ENCODE data around the gene SMG6.
A peak's percentile ranks its signal among the peaks of the same experiment; 100 is the strongest.

Gene SMG6

GRCh38 chr17:2304931-2305330 lies 1.3 kb upstream of the SMG6 start:
- no peaks in the 10 kb centered on the region for H3K9me3 ChIP-seq (ENCODE audit: control extremely low read depth in 1 of 5, control insufficient read depth in 4 of 5, insufficient read depth in 2 of 5, low read depth in 1 of 5, low read length in 4 of 5)
- no peak overlapping the region for H3K27ac ChIP-seq (ENCODE audit: insufficient read depth in 1 of 2, low read depth in 1 of 2, low read length in 2 of 2, poor library complexity in 1 of 2, severe bottlenecking in 2 of 2)
- no peak for DNase-seq
- H3K36me3 ChIP-seq (ENCODE audit: control insufficient read depth in 4 of 4, insufficient read depth in 4 of 4, low read length in 3 of 4): peaks cover 0 to 7% (median 6%) of the 10 kb centered on the region in 4 experiments
- WGBS (ENCODE audit: insufficient coverage): 88% methylated on average over 3 of the region's 4 CpGs
- POLR2A ChIA-PET: no interaction called here
- H3K4me3 ChIP-seq (ENCODE audit: control insufficient read depth in 1 of 7, extremely low read depth in 1 of 7, insufficient read depth in 4 of 7, low read depth in 2 of 7, low read length in 6 of 7): no peak overlapping the region
- no peaks in the 10 kb centered on the region for H3K27me3 ChIP-seq (replicated peaks in 2 of 5; ENCODE audit: control insufficient read depth in 4 of 5, insufficient read depth in 5 of 5, low read length in 4 of 5)
- H3K4me1 ChIP-seq (ENCODE audit: control extremely low read depth in 1 of 4, control insufficient read depth in 4 of 4, insufficient read depth in 4 of 4, low read length in 3 of 4): peaks cover 7 to 14% (median 10%) of the 10 kb centered on the region in 4 experiments
- CTCF ChIA-PET: interaction anchor here (0.6 to 0.9 kb wide), 3 partner anchors 22 to 439 kb away, joined by 3 to 4 read pairs (median 3); no protein-coding TSS in a partner anchor

DNA sequence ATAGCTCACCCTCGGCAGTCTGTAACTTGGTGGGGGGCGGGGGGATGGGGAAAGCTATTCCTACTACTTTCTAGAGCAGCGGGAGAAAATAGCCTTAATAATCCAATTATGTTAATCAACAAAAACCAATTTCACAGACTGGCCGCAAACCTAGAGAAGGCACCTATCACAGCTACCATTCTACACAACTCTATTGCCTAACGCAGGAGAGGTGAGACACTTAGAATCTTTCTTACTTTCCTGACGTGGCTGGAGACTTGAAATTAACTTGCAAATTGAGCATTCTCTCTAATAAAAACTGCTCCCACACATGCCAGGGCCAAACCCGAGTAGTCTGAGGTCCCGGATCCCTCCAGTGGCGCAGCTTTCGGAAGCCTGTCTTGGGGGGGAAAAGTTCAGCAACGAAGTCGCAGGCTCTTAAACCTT lies 794 bp downstream of the SMG6 start:
- Histone ChIP-seq H3K4me1 (ENCODE audit: control extremely low read depth in 1 of 4, control insufficient read depth in 4 of 4, insufficient read depth in 4 of 4, low read length in 3 of 4) (peaks cover 7 to 14% (median 10%) of the 10 kb centered on the region in 4 experiments), H3K27me3 (replicated peaks in 2 of 5; ENCODE audit: control insufficient read depth in 4 of 5, insufficient read depth in 5 of 5, low read length in 4 of 5) (no peaks in the 10 kb centered on the region), H3K9me3 (ENCODE audit: control extremely low read depth in 1 of 5, control insufficient read depth in 4 of 5, insufficient read depth in 2 of 5, low read depth in 1 of 5, low read length in 4 of 5) (no peaks in the 10 kb centered on the region), H3K36me3 (ENCODE audit: control insufficient read depth in 4 of 4, insufficient read depth in 4 of 4, low read length in 3 of 4) (peaks cover 4 to 24% (median 21%) of the 10 kb centered on the region in 4 experiments), H3K27ac (ENCODE audit: insufficient read depth in 1 of 2, low read depth in 1 of 2, low read length in 2 of 2, poor library complexity in 1 of 2, severe bottlenecking in 2 of 2) (peak overlapping the region; percentile 68 to 87), H3K4me3 (ENCODE audit: control insufficient read depth in 1 of 7, extremely low read depth in 1 of 7, insufficient read depth in 4 of 7, low read depth in 2 of 7, low read length in 6 of 7) (peak overlapping the region; percentile 85 to 99 (median 92))
- 6% methylated on average over 6 of the region's 12 CpGs for WGBS (ENCODE audit: insufficient coverage)
- ChIA-PET POLR2A (interaction anchor here (2.1 kb wide), 1 partner anchor 33 kb away, joined by 6 read pairs; the partner anchor contains the start of gene TSR1), CTCF (interaction anchor here (1.1 to 1.8 kb wide), 2 partner anchors 16 to 19 kb away, joined by 3 to 7 read pairs; no protein-coding TSS in a partner anchor)
- DNase-seq: peak in 2 of 3 donors; percentile 37 to 41

DNA sequence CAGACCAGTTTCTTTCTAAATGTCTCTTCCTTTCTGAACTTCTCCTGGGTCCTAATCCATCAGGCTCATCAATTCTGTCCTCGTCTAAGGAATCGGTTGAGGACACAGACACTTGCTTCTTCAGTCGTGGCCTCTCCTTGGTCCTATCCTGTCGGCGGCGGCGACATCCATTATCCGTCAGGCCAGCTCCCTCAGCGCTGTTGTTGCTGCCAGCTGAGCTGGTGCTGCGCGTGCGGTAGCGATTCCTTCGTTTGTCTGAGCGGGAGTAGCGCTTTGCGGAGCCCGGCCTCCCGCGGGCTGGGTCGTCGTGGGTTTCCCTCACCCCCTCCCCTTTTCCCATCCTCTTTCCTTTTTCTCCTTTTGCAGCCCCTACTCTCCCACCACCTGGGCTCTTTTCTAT lies 3.8 kb downstream of the SMG6 start:
- Histone ChIP-seq H3K27ac (ENCODE audit: insufficient read depth in 1 of 2, low read depth in 1 of 2, low read length in 2 of 2, poor library complexity in 1 of 2, severe bottlenecking in 2 of 2) (no peak overlapping the region), H3K9me3 (ENCODE audit: control extremely low read depth in 1 of 5, control insufficient read depth in 4 of 5, insufficient read depth in 2 of 5, low read depth in 1 of 5, low read length in 4 of 5) (no peaks in the 10 kb centered on the region), H3K4me1 (ENCODE audit: control extremely low read depth in 1 of 4, control insufficient read depth in 4 of 4, insufficient read depth in 4 of 4, low read length in 3 of 4) (peaks cover 7 to 14% (median 10%) of the 10 kb centered on the region in 4 experiments), H3K4me3 (ENCODE audit: control insufficient read depth in 1 of 7, extremely low read depth in 1 of 7, insufficient read depth in 4 of 7, low read depth in 2 of 7, low read length in 6 of 7) (no peak overlapping the region), H3K27me3 (replicated peaks in 2 of 5; ENCODE audit: control insufficient read depth in 4 of 5, insufficient read depth in 5 of 5, low read length in 4 of 5) (no peaks in the 10 kb centered on the region), H3K36me3 (ENCODE audit: control insufficient read depth in 4 of 4, insufficient read depth in 4 of 4, low read length in 3 of 4) (peaks cover 10 to 51% (median 41%) of the 10 kb centered on the region in 4 experiments)
- CTCF ChIA-PET: no interaction called here
- DNase-seq: no peak
- 97% methylated on average over 20 of the region's 22 CpGs for WGBS (ENCODE audit: insufficient coverage)
- POLR2A ChIA-PET: no interaction called here

DNA sequence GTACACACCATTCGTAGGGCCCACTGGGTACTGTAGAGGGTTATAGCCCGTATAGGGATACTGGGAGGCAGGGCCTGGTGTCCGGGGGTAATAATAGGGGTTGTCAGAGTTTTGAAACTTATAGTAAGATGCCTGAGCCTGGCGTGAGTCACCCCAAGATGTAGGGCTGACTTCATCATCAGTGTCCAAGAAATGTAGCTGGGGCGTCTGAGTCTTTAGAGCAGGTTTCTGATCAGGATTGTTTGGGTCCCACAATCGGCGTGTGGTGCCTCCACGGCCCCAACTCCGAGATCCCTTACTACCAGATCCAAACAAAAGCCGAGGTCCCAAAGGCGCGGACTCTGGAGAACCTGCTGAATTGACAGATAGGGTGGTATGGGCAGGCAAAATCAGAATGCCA lies 4.4 kb downstream of the SMG6 start:
- WGBS (ENCODE audit: insufficient coverage): 96% methylated on average over 10 of the region's 12 CpGs
- no peak overlapping the region for H3K4me3 ChIP-seq (ENCODE audit: control insufficient read depth in 1 of 7, extremely low read depth in 1 of 7, insufficient read depth in 4 of 7, low read depth in 2 of 7, low read length in 6 of 7)
- no peak for DNase-seq
- H3K27me3 ChIP-seq (replicated peaks in 2 of 5; ENCODE audit: control insufficient read depth in 4 of 5, insufficient read depth in 5 of 5, low read length in 4 of 5): no peaks in the 10 kb centered on the region
- H3K4me1 ChIP-seq (ENCODE audit: control extremely low read depth in 1 of 4, control insufficient read depth in 4 of 4, insufficient read depth in 4 of 4, low read length in 3 of 4): peaks cover 7 to 11% (median 7%) of the 10 kb centered on the region in 4 experiments
- no peak overlapping the region for H3K27ac ChIP-seq (ENCODE audit: insufficient read depth in 1 of 2, low read depth in 1 of 2, low read length in 2 of 2, poor library complexity in 1 of 2, severe bottlenecking in 2 of 2)
- ChIA-PET POLR2A (no interaction called here), CTCF (interaction anchor here (0.6 kb wide), 1 partner anchor 1040 kb away, joined by 3 read pairs; no protein-coding TSS in a partner anchor)
- peaks cover 11 to 57% (median 45%) of the 10 kb centered on the region in 4 experiments for H3K36me3 ChIP-seq (ENCODE audit: control insufficient read depth in 4 of 4, insufficient read depth in 4 of 4, low read length in 3 of 4)
- H3K9me3 ChIP-seq (ENCODE audit: control extremely low read depth in 1 of 5, control insufficient read depth in 4 of 5, insufficient read depth in 2 of 5, low read depth in 1 of 5, low read length in 4 of 5): no peaks in the 10 kb centered on the region

DNA sequence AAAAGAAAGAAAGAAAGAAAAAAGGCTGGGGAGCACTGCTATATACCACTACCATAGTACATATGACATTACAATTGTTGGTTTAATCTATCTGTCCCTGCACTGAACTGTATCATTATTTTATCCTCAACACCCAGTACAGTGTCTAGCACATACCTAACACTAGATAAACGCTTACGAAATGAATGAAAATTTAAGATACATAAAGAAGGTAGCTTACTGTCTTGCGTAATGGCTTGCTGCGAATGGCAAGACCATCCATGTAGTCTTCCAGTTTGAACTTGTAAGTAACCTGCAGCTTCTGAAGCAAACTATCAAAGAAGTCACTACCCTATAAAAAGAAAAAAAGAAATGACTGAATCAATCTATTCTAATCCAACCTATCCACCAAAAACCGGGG lies 6.6 kb downstream of the SMG6 start:
- POLR2A ChIA-PET: no interaction called here
- H3K27me3 ChIP-seq (replicated peaks in 2 of 5; ENCODE audit: control insufficient read depth in 4 of 5, insufficient read depth in 5 of 5, low read length in 4 of 5): no peaks in the 10 kb centered on the region
- 100% methylated on average over 5 of the region's 5 CpGs for WGBS (ENCODE audit: insufficient coverage)
- no peak for DNase-seq
- H3K4me1 ChIP-seq (ENCODE audit: control extremely low read depth in 1 of 4, control insufficient read depth in 4 of 4, insufficient read depth in 4 of 4, low read length in 3 of 4): peaks cover 0 to 3% (median 2%) of the 10 kb centered on the region in 4 experiments
- no peak overlapping the region for H3K4me3 ChIP-seq (ENCODE audit: control insufficient read depth in 1 of 7, extremely low read depth in 1 of 7, insufficient read depth in 4 of 7, low read depth in 2 of 7, low read length in 6 of 7)
- H3K36me3 ChIP-seq (ENCODE audit: control insufficient read depth in 4 of 4, insufficient read depth in 4 of 4, low read length in 3 of 4): peaks cover 20 to 73% (median 58%) of the 10 kb centered on the region in 4 experiments
- no peak overlapping the region for H3K27ac ChIP-seq (ENCODE audit: insufficient read depth in 1 of 2, low read depth in 1 of 2, low read length in 2 of 2, poor library complexity in 1 of 2, severe bottlenecking in 2 of 2)
- CTCF ChIA-PET: no interaction called here
- no peaks in the 10 kb centered on the region for H3K9me3 ChIP-seq (ENCODE audit: control extremely low read depth in 1 of 5, control insufficient read depth in 4 of 5, insufficient read depth in 2 of 5, low read depth in 1 of 5, low read length in 4 of 5)

- POLR2A ChIA-PET: no interaction called here
- H3K4me3 ChIP-seq (ENCODE audit: control insufficient read depth in 1 of 7, extremely low read depth in 1 of 7, insufficient read depth in 4 of 7, low read depth in 2 of 7, low read length in 6 of 7): no peak overlapping the region
- no peak overlapping the region for H3K27ac ChIP-seq (ENCODE audit: insufficient read depth in 1 of 2, low read depth in 1 of 2, low read length in 2 of 2, poor library complexity in 1 of 2, severe bottlenecking in 2 of 2)
- DNase-seq: peak in 1 of 3 donors; percentile 3
- no peaks in the 10 kb centered on the region for H3K9me3 ChIP-seq (ENCODE audit: control extremely low read depth in 1 of 5, control insufficient read depth in 4 of 5, insufficient read depth in 2 of 5, low read depth in 1 of 5, low read length in 4 of 5)
- no peaks in the 10 kb centered on the region for H3K4me1 ChIP-seq (ENCODE audit: control extremely low read depth in 1 of 4, control insufficient read depth in 4 of 4, insufficient read depth in 4 of 4, low read length in 3 of 4)
- WGBS (ENCODE audit: insufficient coverage): 92% methylated on average over 1 of the region's 1 CpG
- no peaks in the 10 kb centered on the region for H3K27me3 ChIP-seq (replicated peaks in 2 of 5; ENCODE audit: control insufficient read depth in 4 of 5, insufficient read depth in 5 of 5, low read length in 4 of 5)
- H3K36me3 ChIP-seq (ENCODE audit: control insufficient read depth in 4 of 4, insufficient read depth in 4 of 4, low read length in 3 of 4): peaks cover 26 to 80% (median 66%) of the 10 kb centered on the region in 4 experiments
- CTCF ChIA-PET: interaction anchor here (0.8 to 2.7 kb wide), 3 partner anchors 12 to 58 kb away, joined by 3 to 8 read pairs (median 4); no protein-coding TSS in a partner anchor
Observed at GRCh38 chr17:2295575-2295974, 8.0 kb downstream of the SMG6 start.

- 100% methylated on average over 1 of the region's 2 CpGs for WGBS (ENCODE audit: insufficient coverage)
- ChIA-PET POLR2A (no interaction called here), CTCF (interaction anchor here (1.2 kb wide), 1 partner anchor 9 kb away, joined by 4 read pairs; no protein-coding TSS in a partner anchor)
- DNase-seq: no peak
- no peaks in the 10 kb centered on the region for H3K4me1 ChIP-seq (ENCODE audit: control extremely low read depth in 1 of 4, control insufficient read depth in 4 of 4, insufficient read depth in 4 of 4, low read length in 3 of 4)
- no peaks in the 10 kb centered on the region for H3K9me3 ChIP-seq (ENCODE audit: control extremely low read depth in 1 of 5, control insufficient read depth in 4 of 5, insufficient read depth in 2 of 5, low read depth in 1 of 5, low read length in 4 of 5)
- H3K27ac ChIP-seq (ENCODE audit: insufficient read depth in 1 of 2, low read depth in 1 of 2, low read length in 2 of 2, poor library complexity in 1 of 2, severe bottlenecking in 2 of 2): no peak overlapping the region
- H3K4me3 ChIP-seq (ENCODE audit: control insufficient read depth in 1 of 7, extremely low read depth in 1 of 7, insufficient read depth in 4 of 7, low read depth in 2 of 7, low read length in 6 of 7): no peak overlapping the region
- H3K36me3 ChIP-seq (ENCODE audit: control insufficient read depth in 4 of 4, insufficient read depth in 4 of 4, low read length in 3 of 4): peaks cover 27 to 72% (median 50%) of the 10 kb centered on the region in 4 experiments
- H3K27me3 ChIP-seq (replicated peaks in 2 of 5; ENCODE audit: control insufficient read depth in 4 of 5, insufficient read depth in 5 of 5, low read length in 4 of 5): no peaks in the 10 kb centered on the region
Observed at GRCh38 chr17:2292100-2292499, 11.5 kb downstream of the SMG6 start.

All from common myeloid progenitor, CD34-positive (primary cell).